Smooth muscle cell (in vitro differentiated cells): Measurements from ENCODE around the gene COL26A1. TPM values are rescaled to one million over a fixed set of nuclear protein-coding genes. Genes with fewer than 3 reads are reported as not detected.
"Not testable (repeated sequence)": the region's sequence is repeated elsewhere in the genome, so short reads cannot be mapped to it uniquely, and the experiment has no call there.

Source experiments
- DNase-seq: peaks from one replicate; lab custom pipeline; 2025; ENCODE audit not compliant: unreplicated experiment; lab: John Stamatoyannopoulos, UW
- H2AFZ ChIP-seq: fragments of 200-600 bp; sonication (generic); 2 replicates; pipeline ENCODE4 v1.6.0; 2016; ENCODE audit warnings: antibody characterized with exemption, low read depth, mild to moderate bottlenecking
- H3F3A ChIP-seq: fragments of 200-600 bp; sonication (generic); 2 replicates; pipeline ENCODE4 v1.6.0; 2017; ENCODE audit warnings: antibody characterized with exemption, low read depth
- H3K27ac ChIP-seq: fragments of 200-600 bp; sonication (generic); 2 replicates; pipeline ENCODE4 v1.5.1; 2016; ENCODE audit warnings: low read depth, mild to moderate bottlenecking
- H3K27me3 ChIP-seq: fragments of 200-600 bp; sonication (generic); 2 replicates; pipeline ENCODE4 v1.6.1; 2016; ENCODE audit warnings: low read depth, mild to moderate bottlenecking
- H3K36me3 ChIP-seq: fragments of 200-600 bp; sonication (generic); 2 replicates; pipeline ENCODE4 v1.5.1; 2016; ENCODE audit warnings: low read depth
- H3K4me1 ChIP-seq: fragments of 200-600 bp; sonication (generic); 2 replicates; pipeline ENCODE4 v1.5.1; 2016; ENCODE audit warnings: low read depth
- H3K4me2 ChIP-seq: fragments of 200-600 bp; sonication (generic); 2 replicates; pipeline ENCODE4 v1.6.0; 2016; ENCODE audit warnings: mild to moderate bottlenecking
- H3K4me3 ChIP-seq: fragments of 200-600 bp; sonication (generic); 2 replicates; pipeline ENCODE4 v1.5.1; 2016; ENCODE audit warnings: mild to moderate bottlenecking
- H3K79me2 ChIP-seq: fragments of 200-600 bp; sonication (generic); 2 replicates; pipeline ENCODE4 v1.6.0; 2016; ENCODE audit warnings: low read depth, mild to moderate bottlenecking
- H3K9ac ChIP-seq: fragments of 200-600 bp; sonication (generic); 2 replicates; pipeline ENCODE4 v1.6.0; 2016; ENCODE audit warnings: low read depth
- H3K9me3 ChIP-seq: fragments of 200-600 bp; sonication (generic); replicated peaks from 2 replicates; pipeline ENCODE4 v1.5.1; 2016; ENCODE audit warnings: low read depth
- H4K20me1 ChIP-seq: fragments of 200-600 bp; sonication (generic); 2 replicates; pipeline ENCODE4 v1.6.0; 2016; ENCODE audit warnings: low read depth
- CTCF ChIP-seq: fragments of 200-600 bp; sonication (generic); IDR thresholded peaks from 2 replicates; pipeline ENCODE4 v1.5.1; 2017; ENCODE audit warnings: borderline replicate concordance, mild to moderate bottlenecking, antibody characterized with exemption; ENCODE audit not compliant: insufficient read depth, poor library complexity, severe bottlenecking
- WGBS: methylation state at CpG from one replicate; pipeline ENCODE4 v1.1.7; 2016; ENCODE audit warnings: low lambda C conversion rate; 5-methylcytosine and 5-hydroxymethylcytosine counted together
- polyA plus RNA-seq: library from polyadenylated mRNA; unstranded; fragments of >200 nt; fragmentation: Nextera tagmentation; extraction: Ambion mirVana; gene quantifications from 2 replicates; pipeline ENCODE4 v1.2.1, GENCODE V29; 2016
- total RNA-seq: library from RNA; depleted of rRNA; stranded (reverse); fragments of >200 nt; gene quantifications from 2 replicates; pipeline ENCODE4 v1.2.3, GENCODE V29; 2014

COL26A1 gene
- total and polyA plus RNA-seq, 2 experiments from 2014 or later, result 4.9 to 13.2 TPM

- Histone ChIP-seq H3K4me3 (no peak overlapping the region), H3K79me2 (no peaks in the 10 kb centered on the region), H3K27me3 (no peaks in the 10 kb centered on the region), H3K9ac (no peak overlapping the region), H3K36me3 (no peaks in the 10 kb centered on the region), H3K27ac (no peak overlapping the region), H3K4me2 (no peak overlapping the region), H2AFZ (no peak overlapping the region), H3F3A (no peaks in the 10 kb centered on the region), H3K9me3 (no peaks in the 10 kb centered on the region), H4K20me1 (no peaks in the 10 kb centered on the region), H3K4me1 (peaks cover 5% of the 10 kb centered on the region)
- no peak for TF ChIP-seq CTCF
- 87% methylated on average over 8 of the region's 8 CpGs for WGBS
- DNase-seq, result no peak
Observed at GRCh38 chr7:101496017-101496416, 133.3 kb downstream of the COL26A1 start.

DNA sequence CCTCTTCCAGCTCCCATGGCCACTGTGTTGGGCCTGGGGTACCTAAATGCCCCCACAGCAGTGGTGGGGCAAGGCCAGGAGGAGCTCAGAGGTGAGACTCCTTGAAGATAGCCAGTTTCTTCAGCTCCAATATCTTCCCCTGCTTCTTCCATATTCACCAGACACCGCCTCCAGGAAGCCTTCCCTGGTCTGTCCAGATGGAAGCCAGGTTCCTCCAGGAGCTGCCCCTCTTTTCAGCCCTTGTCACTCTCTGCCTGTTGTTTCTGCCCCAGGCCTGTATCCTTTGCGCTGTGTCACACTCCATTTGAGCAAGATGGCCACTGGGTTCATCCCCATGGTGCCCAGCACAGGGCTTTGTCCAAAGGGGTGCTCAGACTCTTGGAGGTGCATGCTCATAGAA, 138.7 kb downstream of the COL26A1 start:
- H3K9ac ChIP-seq, result no peak overlapping the region
- no peak overlapping the region for H3K27ac ChIP-seq
- no peaks in the 10 kb centered on the region for H3F3A ChIP-seq
- H3K4me1 ChIP-seq, result no peaks in the 10 kb centered on the region
- no peak for DNase-seq
- no peak for TF ChIP-seq CTCF
- H2AFZ ChIP-seq, result no peak overlapping the region
- H3K4me2 ChIP-seq, result no peak overlapping the region
- no peaks in the 10 kb centered on the region for H4K20me1 ChIP-seq
- H3K4me3 ChIP-seq, result no peak overlapping the region
- WGBS, result 96% methylated on average over 2 of the region's 2 CpGs
- H3K9me3 ChIP-seq, result no peaks in the 10 kb centered on the region
- H3K27me3 ChIP-seq, result no peaks in the 10 kb centered on the region
- no peaks in the 10 kb centered on the region for H3K36me3 ChIP-seq
- no peaks in the 10 kb centered on the region for H3K79me2 ChIP-seq

DNA sequence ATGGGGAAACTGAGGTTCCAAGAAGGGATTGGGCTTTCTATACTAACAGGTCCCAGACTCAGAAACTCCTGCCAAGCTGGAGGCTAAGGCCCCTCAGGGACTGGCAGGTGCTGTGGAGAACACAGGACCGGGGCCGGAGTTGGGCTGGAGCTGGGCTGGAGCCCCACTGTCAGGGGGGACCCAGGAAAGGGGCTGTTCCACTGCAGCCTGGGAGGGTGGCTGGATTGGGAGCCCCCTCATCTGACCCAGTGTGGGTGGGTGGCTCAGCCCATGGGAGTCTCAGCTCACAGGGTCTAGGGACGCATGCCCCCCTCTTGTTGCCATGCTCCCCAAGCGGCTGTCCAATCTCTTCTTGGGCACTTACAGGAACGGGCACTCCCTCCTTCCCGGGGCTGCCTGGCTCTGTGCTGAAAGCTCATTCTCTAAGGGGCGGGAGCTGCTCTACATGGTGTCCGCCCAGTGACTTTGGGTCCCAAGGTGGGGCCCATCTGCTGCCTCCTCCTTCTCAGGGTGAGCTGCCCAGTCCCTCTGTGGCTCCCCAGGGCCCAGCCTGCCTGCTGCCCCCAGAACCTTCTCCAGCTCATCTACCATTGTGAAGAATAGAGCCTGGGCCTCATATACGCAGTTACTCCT, 139.9 kb downstream of the COL26A1 start:
- Histone ChIP-seq H3K36me3 (no peaks in the 10 kb centered on the region), H3K9me3 (no peaks in the 10 kb centered on the region), H2AFZ (no peak overlapping the region), H3F3A (no peaks in the 10 kb centered on the region), H3K27me3 (no peaks in the 10 kb centered on the region), H3K4me1 (no peaks in the 10 kb centered on the region), H3K4me2 (no peak overlapping the region), H3K27ac (no peak overlapping the region), H3K4me3 (no peak overlapping the region), H3K9ac (no peak overlapping the region), H4K20me1 (no peaks in the 10 kb centered on the region), H3K79me2 (no peaks in the 10 kb centered on the region)
- WGBS, result 94% methylated on average over 9 of the region's 9 CpGs
- DNase-seq, result no peak
- TF ChIP-seq CTCF, result no peak

- H3K4me2 ChIP-seq, H3K4me3 ChIP-seq, H4K20me1 ChIP-seq, H3F3A ChIP-seq, H3K27me3 ChIP-seq, DNase-seq, H3K79me2 ChIP-seq, H3K4me1 ChIP-seq, H3K9ac ChIP-seq, H3K27ac ChIP-seq, H2AFZ ChIP-seq, H3K9me3 ChIP-seq, H3K36me3 ChIP-seq: not testable (repeated sequence)
- 97% methylated on average over 7 of the region's 7 CpGs for WGBS
Observed at GRCh38 chr7:101505510-101505909, 142.8 kb downstream of the COL26A1 start.
